Measurements from ENCODE around the gene SRSF12.
"Not testable (repeated sequence)": the region's sequence is repeated elsewhere in the genome, so short reads cannot be mapped to it uniquely, and the experiment has no call there.

- not testable (repeated sequence) for TF ChIP-seq CTCF, POLR2A (IDR thresholded peaks at IDR 0.05)
Measured at GRCh38 chr6:89064931-89065330, 52.9 kb downstream of the SRSF12 start.

Data from lower leg skin (tissue), 3 donors.